DOHH2 (cell line): ENCODE results near the gene ZNHIT1.

Experiments
- H3F3A ChIP-seq: fragments of 200-600 bp; sonication (generic), shearing (Covaris generic); 2 replicates; pipeline ENCODE4 v1.6.0; 2016; ENCODE audit warnings: antibody characterized with exemption, mild to moderate bottlenecking; ENCODE audit not compliant: control insufficient read depth, insufficient read depth
- H3K27ac ChIP-seq: fragments of 200-600 bp; sonication (generic); 2 replicates; pipeline ENCODE4 v1.5.1; 2014; ENCODE audit warnings: low read depth, mild to moderate bottlenecking, low read length, moderate library complexity
- H3K27me3 ChIP-seq: fragments of 200-600 bp; sonication (generic); 2 replicates; pipeline ENCODE4 v1.6.1; 2014; ENCODE audit warnings: mild to moderate bottlenecking, low read length, mixed read lengths; ENCODE audit not compliant: control insufficient read depth
- H3K36me3 ChIP-seq: fragments of 200-600 bp; sonication (generic); 2 replicates; pipeline ENCODE4 v1.6.1; 2014; ENCODE audit warnings: mild to moderate bottlenecking, low read length, moderate library complexity, mixed read lengths; ENCODE audit not compliant: control insufficient read depth
- H3K4me1 ChIP-seq: fragments of 200-600 bp; sonication (generic); 2 replicates; pipeline ENCODE4 v1.6.1; 2014; ENCODE audit warnings: mild to moderate bottlenecking, low read length, mixed read lengths; ENCODE audit not compliant: control insufficient read depth
- H3K4me2 ChIP-seq: fragments of 200-600 bp; sonication (generic); 2 replicates; pipeline ENCODE4 v1.6.0; 2014; ENCODE audit warnings: mild to moderate bottlenecking, low read length, moderate library complexity
- H3K4me3 ChIP-seq: fragments of 200-600 bp; sonication (generic); 2 replicates; pipeline ENCODE4 v1.5.1; 2014; ENCODE audit warnings: mild to moderate bottlenecking, low read length, mixed read lengths
- H3K79me2 ChIP-seq: fragments of 200-600 bp; sonication (generic); 2 replicates; pipeline ENCODE4 v1.6.1; 2014; ENCODE audit warnings: mild to moderate bottlenecking, low read length, mixed read lengths; ENCODE audit not compliant: control insufficient read depth
- H3K9me2 ChIP-seq: fragments of 200-600 bp; sonication (generic); replicated peaks from 2 replicates; pipeline ENCODE4 v1.6.1; 2014; ENCODE audit warnings: mild to moderate bottlenecking, low read length, mixed read lengths; ENCODE audit not compliant: control insufficient read depth
- H3K9me3 ChIP-seq: fragments of 200-600 bp; sonication (generic); 2 replicates; pipeline ENCODE4 v1.6.1; 2014; ENCODE audit warnings: antibody characterized with exemption, low read length, mixed read lengths; ENCODE audit not compliant: control insufficient read depth, insufficient read depth
- H4K20me1 ChIP-seq: fragments of 200-600 bp; sonication (generic); 2 replicates; pipeline ENCODE4 v1.6.0; 2014; ENCODE audit warnings: low read depth, mild to moderate bottlenecking, antibody characterized with exemption, low read length, moderate library complexity; ENCODE audit not compliant: control insufficient read depth, insufficient read depth
- EZH2phosphoT487 ChIP-seq: fragments of 200-600 bp; sonication (generic); IDR thresholded peaks from 2 replicates; pipeline ENCODE4 v1.6.1; 2017; ENCODE audit warnings: borderline replicate concordance, mild to moderate bottlenecking, antibody characterized with exemption, low read length, moderate library complexity, mixed read lengths
- TF ChIP-seq, protein P1 (sequence below): fragments of 200-600 bp; sonication (generic); IDR thresholded peaks from one replicate; pipeline ENCODE4 v1.5.1; 2014; ENCODE audit warnings: antibody characterized with exemption, mild to moderate bottlenecking, low read depth, low read length; ENCODE audit not compliant: poor library complexity, severe bottlenecking

Gene ZNHIT1

GRCh38 chr7:101200504-101200861 is 17.5 kb upstream of the ZNHIT1 start:
- no peaks in the 10 kb centered on the region for H3K9me3 ChIP-seq
- H3K9me2 ChIP-seq: no peaks in the 10 kb centered on the region
- H3K79me2 ChIP-seq: no peaks in the 10 kb centered on the region
- no peaks in the 10 kb centered on the region for H3K36me3 ChIP-seq
- no peak overlapping the region for H3K4me3 ChIP-seq
- no peaks in the 10 kb centered on the region for H3F3A ChIP-seq
- peaks cover 10% of the 10 kb centered on the region for H3K4me1 ChIP-seq
- peaks cover 11% of the 10 kb centered on the region; the same call in 1 of the 2 replicates for H3K27me3 ChIP-seq
- no peaks in the 10 kb centered on the region for H4K20me1 ChIP-seq
- H3K27ac ChIP-seq: no peak overlapping the region
- TF ChIP-seq EZH2phosphoT487: no peak
- TF ChIP-seq, protein P1, sequence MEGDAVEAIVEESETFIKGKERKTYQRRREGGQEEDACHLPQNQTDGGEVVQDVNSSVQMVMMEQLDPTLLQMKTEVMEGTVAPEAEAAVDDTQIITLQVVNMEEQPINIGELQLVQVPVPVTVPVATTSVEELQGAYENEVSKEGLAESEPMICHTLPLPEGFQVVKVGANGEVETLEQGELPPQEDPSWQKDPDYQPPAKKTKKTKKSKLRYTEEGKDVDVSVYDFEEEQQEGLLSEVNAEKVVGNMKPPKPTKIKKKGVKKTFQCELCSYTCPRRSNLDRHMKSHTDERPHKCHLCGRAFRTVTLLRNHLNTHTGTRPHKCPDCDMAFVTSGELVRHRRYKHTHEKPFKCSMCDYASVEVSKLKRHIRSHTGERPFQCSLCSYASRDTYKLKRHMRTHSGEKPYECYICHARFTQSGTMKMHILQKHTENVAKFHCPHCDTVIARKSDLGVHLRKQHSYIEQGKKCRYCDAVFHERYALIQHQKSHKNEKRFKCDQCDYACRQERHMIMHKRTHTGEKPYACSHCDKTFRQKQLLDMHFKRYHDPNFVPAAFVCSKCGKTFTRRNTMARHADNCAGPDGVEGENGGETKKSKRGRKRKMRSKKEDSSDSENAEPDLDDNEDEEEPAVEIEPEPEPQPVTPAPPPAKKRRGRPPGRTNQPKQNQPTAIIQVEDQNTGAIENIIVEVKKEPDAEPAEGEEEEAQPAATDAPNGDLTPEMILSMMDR: no peak
- no peak overlapping the region for H3K4me2 ChIP-seq

DNA sequence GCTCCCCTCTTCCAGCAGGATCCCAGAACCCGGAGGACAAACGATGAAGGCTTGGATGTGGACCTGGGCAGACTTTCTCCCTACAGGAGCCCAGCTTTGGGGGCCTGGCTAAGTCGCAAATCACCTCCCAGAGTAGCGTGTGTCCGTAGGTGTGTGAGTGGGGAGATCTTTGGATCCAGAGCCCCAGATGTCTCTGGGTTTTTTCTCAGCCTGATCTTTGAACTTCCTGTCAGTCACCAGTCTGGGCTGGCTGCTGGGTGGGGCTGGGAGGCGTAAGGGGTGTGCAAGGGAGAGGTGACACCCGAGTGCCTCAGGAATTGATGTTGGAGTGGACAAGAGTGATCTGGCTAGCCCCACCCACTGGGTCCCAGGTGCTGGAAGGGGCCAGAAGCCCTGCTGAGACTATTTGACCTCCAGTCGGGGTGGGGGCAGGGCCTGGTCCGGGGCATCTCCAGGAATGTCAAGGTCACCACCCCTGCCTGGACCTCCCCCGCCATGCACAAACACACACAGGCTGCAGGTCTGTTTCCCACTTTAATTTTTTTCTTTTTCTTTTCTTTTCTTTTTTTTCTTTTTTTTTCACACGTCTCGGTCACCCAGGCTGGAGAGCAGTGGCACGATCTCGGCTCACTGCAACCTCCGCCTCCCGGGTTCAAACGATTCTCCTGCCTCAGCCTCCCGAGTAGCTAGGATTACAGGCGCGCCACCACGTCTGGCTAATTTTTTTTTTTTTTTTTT is 16.9 kb upstream of the ZNHIT1 start, which contains the start of gene MOGAT3:
Gene MOGAT3 (minus strand): TSS at position 175 of the 738 bp plus-strand sequence. CDS start 182 bp downstream, outside the sequence.
- Histone ChIP-seq H3K4me2 (no peak within 1 kb of the TSS), H3K9me3 (no peaks in the 10 kb centered on the region), H3K4me1 (peaks cover 10% of the 10 kb centered on the region), H3K27me3 (peaks cover 11% of the 10 kb centered on the region; the same call in 1 of the 2 replicates), H3K9me2 (no peaks in the 10 kb centered on the region), H3F3A (no peaks in the 10 kb centered on the region), H3K36me3 (no peaks in the 10 kb centered on the region), H3K4me3 (no peak within 1 kb of the TSS), H3K79me2 (no peaks in the 10 kb centered on the region), H3K27ac (no peak within 1 kb of the TSS), H4K20me1 (no peaks in the 10 kb centered on the region)
- TF ChIP-seq, protein P1: no peak
- no peak for TF ChIP-seq EZH2phosphoT487

DNA sequence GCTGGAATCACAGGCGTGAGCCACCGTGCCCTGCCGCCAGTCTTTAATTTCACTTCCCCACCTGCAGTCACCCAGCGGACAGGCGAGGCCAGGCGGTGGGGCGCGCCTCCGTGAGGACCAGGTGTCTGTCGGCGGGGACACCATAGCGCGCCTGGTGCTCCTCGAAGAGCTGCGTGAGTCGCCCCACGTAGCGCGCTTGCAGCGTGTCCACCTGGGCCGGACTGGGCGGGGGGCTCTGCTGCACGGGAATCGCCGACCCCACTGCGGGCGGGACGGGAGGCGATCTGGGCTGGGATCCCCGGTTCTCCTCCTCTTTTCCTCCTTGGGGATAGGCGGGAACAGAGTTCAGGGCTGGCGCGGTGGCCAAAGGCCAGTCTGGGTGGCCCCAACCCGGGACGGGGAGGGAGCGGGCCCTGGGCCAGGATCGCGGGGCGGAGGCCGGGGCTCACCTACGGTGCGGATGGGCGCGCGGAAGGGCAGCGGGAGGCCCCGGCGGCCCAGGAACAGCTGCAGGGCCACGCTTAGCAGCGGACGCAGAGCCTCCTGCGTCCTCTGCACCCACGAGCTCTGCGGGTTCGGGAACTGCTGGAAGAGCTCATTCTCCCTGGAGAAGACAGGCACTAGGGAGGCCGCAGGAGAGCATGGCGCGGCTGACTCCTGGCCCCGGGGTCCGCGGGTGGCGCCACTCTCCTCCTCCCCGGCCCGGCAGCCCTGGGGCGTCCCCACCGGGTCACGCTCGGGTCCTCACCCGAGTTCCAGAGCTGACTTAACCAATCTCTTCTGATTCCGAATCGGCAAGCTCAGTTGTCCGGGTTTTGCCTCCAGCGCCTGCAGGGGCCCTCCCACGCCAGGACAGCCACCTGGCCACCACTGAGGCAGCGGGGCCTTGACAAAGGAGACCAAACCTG is 16.0 kb upstream of the ZNHIT1 start:
- Histone ChIP-seq H3K9me3 (no peaks in the 10 kb centered on the region), H3K27me3 (peaks cover 11% of the 10 kb centered on the region; the same call in 1 of the 2 replicates), H3K9me2 (no peaks in the 10 kb centered on the region), H3K79me2 (no peaks in the 10 kb centered on the region), H3K27ac (no peak overlapping the region), H3K4me2 (no peak overlapping the region), H3K36me3 (no peaks in the 10 kb centered on the region), H3K4me1 (peaks cover 10% of the 10 kb centered on the region), H4K20me1 (no peaks in the 10 kb centered on the region), H3K4me3 (no peak overlapping the region), H3F3A (no peaks in the 10 kb centered on the region)
- TF ChIP-seq, protein P1: no peak
- TF ChIP-seq EZH2phosphoT487: no peak
